ENCODE results near the gene AKAP5.
"Not testable (repeated sequence)": the region's sequence is repeated elsewhere in the genome, so short reads cannot be mapped to it uniquely, and the experiment has no call there.

Gene AKAP5

DNA sequence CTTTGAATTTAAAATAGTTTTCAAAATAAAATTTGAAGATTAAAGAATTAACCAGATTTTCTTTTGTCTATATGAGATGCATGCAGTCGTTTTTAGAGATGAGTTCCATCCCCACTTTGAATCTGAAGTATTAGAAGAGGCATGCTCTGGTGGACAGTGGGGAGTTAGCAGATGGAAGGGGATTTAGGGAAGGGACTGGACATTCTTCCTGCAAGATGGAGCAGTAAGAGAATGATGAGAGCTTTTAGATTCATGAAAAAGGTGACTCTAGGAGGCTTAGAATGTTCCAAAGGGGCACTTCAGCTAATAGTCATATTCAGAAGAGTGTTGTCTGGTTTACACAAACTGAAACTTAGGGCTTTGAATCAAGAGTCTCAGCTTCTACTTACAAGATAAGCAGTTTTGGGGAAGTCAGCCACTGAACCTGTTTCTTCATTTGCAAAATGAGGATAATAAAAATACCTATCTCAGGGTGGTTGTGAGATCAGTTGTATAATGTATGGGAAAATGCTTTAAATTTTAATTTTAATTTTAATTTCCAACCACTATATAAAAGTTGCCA, 43.0 kb downstream of the AKAP5 start:
- Histone ChIP-seq H3K27me3 (ENCODE audit: control insufficient read depth, insufficient read depth, low read length) (no peaks in the 10 kb centered on the region), H3K36me3 (ENCODE audit: control insufficient read depth, insufficient read depth, low read length) (no peaks in the 10 kb centered on the region), H3K4me1 (ENCODE audit: control insufficient read depth, insufficient read depth, low read length) (peaks cover 4% of the 10 kb centered on the region), H3K27ac (ENCODE audit: low read depth, low read length) (no peak overlapping the region), H3K4me3 (ENCODE audit: low read length) (no peak overlapping the region), H3K9ac (ENCODE audit: low read length) (no peak overlapping the region)

DNA sequence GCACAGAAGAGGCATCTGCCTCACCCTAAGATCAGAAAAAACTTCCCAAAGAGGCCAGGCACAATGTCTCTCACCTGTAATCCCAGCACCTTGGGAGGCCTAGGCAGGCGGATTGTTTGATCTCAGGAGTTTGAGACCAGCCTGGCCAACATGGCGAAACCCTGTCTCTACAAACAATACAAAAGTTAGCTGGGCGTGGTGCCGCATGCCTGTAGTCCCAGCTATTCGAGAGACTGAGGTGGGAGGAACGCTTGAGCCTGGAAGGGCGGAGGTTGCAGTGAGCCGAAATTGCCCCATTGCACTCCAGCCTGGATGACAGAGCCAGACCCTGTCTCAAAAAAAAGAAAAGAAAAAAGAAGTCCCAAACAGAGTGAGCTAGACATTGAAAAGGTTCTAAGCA, 43.7 kb downstream of the AKAP5 start:
- no peaks in the 10 kb centered on the region for H3K36me3 ChIP-seq (ENCODE audit: control insufficient read depth, insufficient read depth, low read length)
- H3K27me3 ChIP-seq (ENCODE audit: control insufficient read depth, insufficient read depth, low read length) = no peaks in the 10 kb centered on the region
- H3K4me3 ChIP-seq (ENCODE audit: low read length) = no peak overlapping the region
- no peak overlapping the region for H3K27ac ChIP-seq (ENCODE audit: low read depth, low read length)
- H3K4me1 ChIP-seq (ENCODE audit: control insufficient read depth, insufficient read depth, low read length) = peaks cover 4% of the 10 kb centered on the region
- no peak overlapping the region for H3K9ac ChIP-seq (ENCODE audit: low read length)

DNA sequence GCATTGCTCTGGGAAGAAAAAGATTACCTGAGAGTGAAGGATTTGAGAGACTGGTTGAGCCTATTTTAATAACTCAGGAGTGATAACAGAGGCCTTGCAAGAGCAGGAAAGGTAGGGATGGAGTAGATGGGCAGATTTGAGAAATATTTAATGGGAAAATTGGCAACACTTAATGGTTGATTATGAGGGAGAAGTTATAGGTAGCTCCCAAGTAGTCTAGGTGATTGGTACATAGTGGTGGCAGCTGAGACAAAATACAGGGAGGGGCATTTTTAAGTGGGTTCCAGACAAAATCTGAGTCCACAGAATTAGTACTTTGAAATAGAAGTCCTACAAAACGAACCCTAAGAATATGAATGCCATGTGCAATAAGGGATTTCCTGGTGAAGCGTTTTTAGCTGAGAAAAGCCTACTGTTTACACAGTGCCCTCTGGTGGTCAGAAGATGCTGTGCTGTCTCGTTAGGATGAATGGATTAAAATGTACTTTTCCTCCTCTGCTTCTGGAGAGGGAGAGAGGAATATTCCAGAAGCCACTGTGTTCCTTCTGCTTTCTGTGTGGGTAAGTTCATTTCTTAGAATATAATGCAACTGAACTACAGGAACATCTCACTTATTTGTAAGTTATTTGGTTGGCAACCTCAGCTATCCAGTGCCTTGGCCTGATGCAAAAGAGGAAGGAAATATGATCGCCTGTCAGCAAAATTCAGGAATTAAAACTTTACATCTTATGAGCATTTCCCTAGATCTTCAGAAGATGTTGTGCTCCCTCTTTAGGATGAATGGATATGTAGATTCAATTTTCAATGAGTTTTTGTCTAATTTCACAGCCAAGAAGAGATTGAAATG, 45.7 kb downstream of the AKAP5 start:
- Histone ChIP-seq H3K4me1 (ENCODE audit: control insufficient read depth, insufficient read depth, low read length) (peaks cover 7% of the 10 kb centered on the region), H3K9ac (ENCODE audit: low read length) (no peak overlapping the region), H3K4me3 (ENCODE audit: low read length) (no peak overlapping the region), H3K36me3 (ENCODE audit: control insufficient read depth, insufficient read depth, low read length) (no peaks in the 10 kb centered on the region), H3K27ac (ENCODE audit: low read depth, low read length) (no peak overlapping the region), H3K27me3 (ENCODE audit: control insufficient read depth, insufficient read depth, low read length) (no peaks in the 10 kb centered on the region)

DNA sequence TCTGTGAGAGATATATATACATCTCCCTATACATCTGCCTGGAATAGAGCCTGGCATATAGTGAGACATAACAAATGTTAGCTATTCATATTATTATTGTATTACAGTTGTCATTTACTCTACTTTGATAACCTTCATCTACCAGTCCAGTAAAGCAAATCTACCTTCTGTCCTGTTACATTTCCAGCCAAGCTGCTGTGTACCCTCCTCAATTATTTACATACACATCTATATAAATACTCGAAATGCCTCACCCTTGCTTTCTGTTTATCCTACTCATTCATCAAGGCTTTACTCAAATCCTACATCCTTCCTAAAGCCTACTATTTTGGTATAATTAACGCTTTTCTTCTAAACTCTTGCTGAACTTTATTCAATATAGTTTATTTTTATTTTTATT, 48.0 kb downstream of the AKAP5 start:
- H3K4me1 ChIP-seq (ENCODE audit: control insufficient read depth, insufficient read depth, low read length) = peaks cover 3% of the 10 kb centered on the region
- no peaks in the 10 kb centered on the region for H3K27me3 ChIP-seq (ENCODE audit: control insufficient read depth, insufficient read depth, low read length)
- no peak overlapping the region for H3K4me3 ChIP-seq (ENCODE audit: low read length)
- H3K9ac ChIP-seq (ENCODE audit: low read length) = no peak overlapping the region
- H3K27ac ChIP-seq (ENCODE audit: low read depth, low read length) = no peak overlapping the region
- H3K36me3 ChIP-seq (ENCODE audit: control insufficient read depth, insufficient read depth, low read length) = no peaks in the 10 kb centered on the region

DNA sequence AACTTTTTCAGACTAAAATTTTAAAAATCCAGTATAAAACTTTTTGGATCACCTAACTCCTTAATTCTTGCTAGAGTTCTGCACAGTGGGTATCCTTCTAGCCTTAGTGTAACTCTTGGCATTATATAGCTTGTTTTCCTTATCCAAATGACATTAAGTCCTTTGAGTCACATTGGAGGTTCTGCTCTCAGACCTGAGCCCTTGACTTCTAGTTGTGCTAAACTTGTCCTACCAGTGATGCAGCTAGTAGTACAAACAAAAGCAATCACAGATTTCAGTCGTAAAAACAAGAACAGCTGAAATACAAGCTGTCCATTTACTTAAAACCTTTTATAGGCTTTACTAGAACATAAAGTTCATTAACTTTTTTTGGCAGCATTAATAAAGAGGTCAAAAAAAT, 49.8 kb downstream of the AKAP5 start:
- Histone ChIP-seq H3K27me3 (ENCODE audit: control insufficient read depth, insufficient read depth, low read length) (no peaks in the 10 kb centered on the region), H3K36me3 (ENCODE audit: control insufficient read depth, insufficient read depth, low read length) (no peaks in the 10 kb centered on the region), H3K9ac (ENCODE audit: low read length) (no peak overlapping the region), H3K4me1 (ENCODE audit: control insufficient read depth, insufficient read depth, low read length) (peaks cover 3% of the 10 kb centered on the region), H3K27ac (ENCODE audit: low read depth, low read length) (no peak overlapping the region), H3K4me3 (ENCODE audit: low read length) (no peak overlapping the region)

DNA sequence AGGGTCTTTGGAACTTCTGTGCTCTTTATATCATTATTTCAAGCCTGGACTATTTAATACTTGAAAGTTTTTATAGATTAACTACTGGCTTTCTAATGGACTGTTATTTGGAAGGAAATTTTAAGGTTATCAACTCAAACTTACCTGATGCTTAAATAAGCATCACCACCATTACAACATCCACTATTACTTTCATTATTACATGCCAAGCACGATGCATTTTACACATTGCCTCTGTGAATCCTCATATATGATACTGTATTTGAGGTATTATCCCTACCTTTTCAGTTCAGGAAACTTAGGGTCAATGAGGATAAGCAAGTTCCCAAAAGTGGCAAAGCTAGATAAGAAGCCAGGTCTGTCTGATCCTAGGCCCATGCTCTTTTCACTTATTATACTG, 51.7 kb downstream of the AKAP5 start:
- Histone ChIP-seq H3K36me3 (ENCODE audit: control insufficient read depth, insufficient read depth, low read length) (no peaks in the 10 kb centered on the region), H3K9ac (ENCODE audit: low read length) (no peak overlapping the region), H3K4me1 (ENCODE audit: control insufficient read depth, insufficient read depth, low read length) (peaks cover 3% of the 10 kb centered on the region), H3K27me3 (ENCODE audit: control insufficient read depth, insufficient read depth, low read length) (no peaks in the 10 kb centered on the region), H3K4me3 (ENCODE audit: low read length) (no peak overlapping the region), H3K27ac (ENCODE audit: low read depth, low read length) (no peak overlapping the region)

DNA sequence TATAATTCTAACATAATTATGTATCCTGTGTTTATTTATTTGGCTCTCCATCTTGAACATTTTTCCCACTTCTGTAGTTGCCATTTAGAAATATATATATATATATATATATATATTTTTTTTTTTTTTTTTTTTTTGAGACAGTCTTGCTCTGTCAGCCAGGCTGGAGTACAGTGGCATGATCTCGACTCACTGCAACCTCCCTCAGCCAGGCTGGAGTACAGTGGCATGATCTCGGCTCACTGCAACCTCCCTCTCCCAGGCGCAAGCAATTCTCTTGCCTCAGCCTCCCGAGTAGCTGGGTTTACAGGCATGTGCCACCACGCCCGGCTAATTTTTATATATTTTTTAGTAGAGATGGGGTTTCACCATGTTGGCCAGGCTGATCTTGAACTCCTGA, 52.4 kb downstream of the AKAP5 start:
- H3K4me1 ChIP-seq (ENCODE audit: control insufficient read depth, insufficient read depth, low read length); H3K4me3 ChIP-seq (ENCODE audit: low read length); H3K36me3 ChIP-seq (ENCODE audit: control insufficient read depth, insufficient read depth, low read length); H3K27me3 ChIP-seq (ENCODE audit: control insufficient read depth, insufficient read depth, low read length); H3K27ac ChIP-seq (ENCODE audit: low read depth, low read length); H3K9ac ChIP-seq (ENCODE audit: low read length): not testable (repeated sequence)

DNA sequence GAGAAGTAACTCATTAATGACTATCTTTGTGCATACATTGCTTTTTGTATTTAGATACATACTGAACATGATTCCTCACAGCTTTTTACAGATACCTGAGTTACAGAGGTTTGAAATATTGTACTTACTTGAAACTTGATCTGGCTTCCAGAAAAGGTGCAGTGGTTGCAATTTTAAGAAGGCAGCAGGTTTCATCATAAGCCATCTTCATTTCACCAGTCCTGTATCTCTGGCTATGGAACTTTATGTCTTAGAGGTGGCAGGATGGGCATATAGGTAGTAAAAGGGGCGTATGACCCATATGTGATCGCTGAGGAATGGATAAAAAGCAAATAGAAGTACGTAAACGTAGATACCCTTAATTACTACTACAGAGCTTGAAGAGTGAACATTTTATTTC, 52.9 kb downstream of the AKAP5 start:
- Histone ChIP-seq H3K4me3 (ENCODE audit: low read length) (no peak overlapping the region), H3K36me3 (ENCODE audit: control insufficient read depth, insufficient read depth, low read length) (no peaks in the 10 kb centered on the region), H3K4me1 (ENCODE audit: control insufficient read depth, insufficient read depth, low read length) (peaks cover 3% of the 10 kb centered on the region), H3K27ac (ENCODE audit: low read depth, low read length) (no peak overlapping the region), H3K27me3 (ENCODE audit: control insufficient read depth, insufficient read depth, low read length) (no peaks in the 10 kb centered on the region), H3K9ac (ENCODE audit: low read length) (no peak overlapping the region)

DNA sequence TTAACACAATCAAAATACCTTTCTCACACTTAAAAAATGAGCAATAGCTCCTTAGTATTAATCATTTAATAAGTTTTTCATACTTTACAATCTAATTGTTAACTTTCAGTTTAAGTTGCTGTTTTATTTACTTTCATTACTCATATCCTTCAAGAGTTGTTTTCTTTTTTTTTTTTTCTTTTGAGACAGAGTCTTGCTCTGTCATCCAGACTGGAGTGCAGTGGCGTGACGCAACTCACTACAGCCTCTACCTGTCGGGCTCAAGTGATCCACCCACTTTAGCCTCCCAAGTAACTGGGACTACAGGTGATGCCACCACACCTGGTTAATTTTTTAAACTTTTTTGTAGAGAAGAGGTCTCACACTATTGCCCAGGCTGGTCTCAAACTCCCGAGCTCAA, 55.4 kb downstream of the AKAP5 start:
- H3K27me3 ChIP-seq (ENCODE audit: control insufficient read depth, insufficient read depth, low read length) = no peaks in the 10 kb centered on the region

DNA sequence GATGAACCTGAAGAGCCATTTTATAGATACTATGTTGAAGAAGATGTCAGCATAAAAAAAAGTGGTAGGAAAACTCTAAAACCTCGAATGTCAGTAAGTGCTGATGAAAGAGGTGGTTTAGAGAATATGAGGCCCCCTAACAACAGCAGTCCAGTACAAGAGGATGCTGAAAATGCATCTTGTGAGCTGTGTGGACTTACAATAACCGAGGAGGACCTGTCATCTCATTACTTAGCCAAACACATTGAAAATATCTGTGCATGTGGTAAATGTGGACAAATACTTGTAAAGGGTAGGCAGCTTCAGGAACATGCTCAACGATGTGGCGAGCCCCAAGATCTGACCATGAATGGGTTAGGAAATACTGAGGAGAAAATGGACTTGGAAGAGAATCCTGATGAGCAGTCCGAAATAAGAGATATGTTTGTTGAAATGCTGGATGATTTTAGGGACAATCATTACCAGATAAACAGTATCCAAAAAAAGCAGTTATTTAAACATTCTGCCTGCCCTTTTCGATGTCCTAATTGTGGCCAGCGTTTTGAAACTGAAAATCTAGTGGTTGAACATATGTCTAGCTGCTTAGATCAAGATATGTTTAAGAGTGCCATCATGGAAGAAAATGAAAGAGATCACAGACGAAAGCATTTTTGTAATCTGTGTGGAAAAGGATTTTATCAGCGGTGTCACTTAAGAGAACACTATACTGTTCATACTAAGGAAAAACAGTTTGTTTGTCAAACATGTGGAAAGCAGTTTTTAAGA, 57.5 kb downstream of the AKAP5 start:
- H3K27me3 ChIP-seq (ENCODE audit: control insufficient read depth, insufficient read depth, low read length) = no peaks in the 10 kb centered on the region
- H3K36me3 ChIP-seq (ENCODE audit: control insufficient read depth, insufficient read depth, low read length) = no peaks in the 10 kb centered on the region
- H3K4me1 ChIP-seq (ENCODE audit: control insufficient read depth, insufficient read depth, low read length) = no peaks in the 10 kb centered on the region
- H3K4me3 ChIP-seq (ENCODE audit: low read length) = no peak overlapping the region
- H3K9ac ChIP-seq (ENCODE audit: low read length) = no peak overlapping the region
- no peak overlapping the region for H3K27ac ChIP-seq (ENCODE audit: low read depth, low read length)

More for the DNA sequence above, 55.4 kb downstream of the AKAP5 start:
- Histone ChIP-seq H3K9ac (ENCODE audit: low read length) (no peak overlapping the region), H3K36me3 (ENCODE audit: control insufficient read depth, insufficient read depth, low read length) (no peaks in the 10 kb centered on the region), H3K27ac (ENCODE audit: low read depth, low read length) (no peak overlapping the region), H3K4me3 (ENCODE audit: low read length) (no peak overlapping the region), H3K4me1 (ENCODE audit: control insufficient read depth, insufficient read depth, low read length) (no peaks in the 10 kb centered on the region)
